Measurements from ENCODE around the gene TAF8. TPM values are rescaled to one million over a fixed set of nuclear protein-coding genes. Genes with fewer than 3 reads are reported as not detected.
"Not testable (repeated sequence)": the region's sequence is repeated elsewhere in the genome, so short reads cannot be mapped to it uniquely, and the experiment has no call there.

The TAF8 gene
- polyA plus RNA-seq, 10 donors: 10.3 to 16.3 (median 14.4) TPM

DNA sequence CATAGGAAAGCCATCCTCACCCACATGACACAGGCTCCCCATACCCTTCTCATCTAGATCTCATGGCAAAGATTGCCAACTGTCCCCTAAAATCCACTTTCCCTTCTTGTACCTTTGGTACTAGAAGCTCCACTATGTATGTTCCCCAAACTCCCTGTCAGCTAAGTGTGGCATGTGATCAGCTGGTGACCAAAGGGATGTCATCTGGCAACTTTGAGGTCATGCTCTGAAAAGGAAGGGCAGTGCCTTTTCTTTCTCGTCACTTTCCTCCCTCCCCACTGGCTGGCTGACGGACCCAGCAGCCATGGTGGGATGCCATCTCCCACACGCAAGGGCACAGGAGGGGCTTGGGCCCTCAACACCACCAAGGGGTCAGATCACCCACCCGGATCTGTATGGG, 23.8 kb upstream of the TAF8 start:
- no peak for DNase-seq

DNA sequence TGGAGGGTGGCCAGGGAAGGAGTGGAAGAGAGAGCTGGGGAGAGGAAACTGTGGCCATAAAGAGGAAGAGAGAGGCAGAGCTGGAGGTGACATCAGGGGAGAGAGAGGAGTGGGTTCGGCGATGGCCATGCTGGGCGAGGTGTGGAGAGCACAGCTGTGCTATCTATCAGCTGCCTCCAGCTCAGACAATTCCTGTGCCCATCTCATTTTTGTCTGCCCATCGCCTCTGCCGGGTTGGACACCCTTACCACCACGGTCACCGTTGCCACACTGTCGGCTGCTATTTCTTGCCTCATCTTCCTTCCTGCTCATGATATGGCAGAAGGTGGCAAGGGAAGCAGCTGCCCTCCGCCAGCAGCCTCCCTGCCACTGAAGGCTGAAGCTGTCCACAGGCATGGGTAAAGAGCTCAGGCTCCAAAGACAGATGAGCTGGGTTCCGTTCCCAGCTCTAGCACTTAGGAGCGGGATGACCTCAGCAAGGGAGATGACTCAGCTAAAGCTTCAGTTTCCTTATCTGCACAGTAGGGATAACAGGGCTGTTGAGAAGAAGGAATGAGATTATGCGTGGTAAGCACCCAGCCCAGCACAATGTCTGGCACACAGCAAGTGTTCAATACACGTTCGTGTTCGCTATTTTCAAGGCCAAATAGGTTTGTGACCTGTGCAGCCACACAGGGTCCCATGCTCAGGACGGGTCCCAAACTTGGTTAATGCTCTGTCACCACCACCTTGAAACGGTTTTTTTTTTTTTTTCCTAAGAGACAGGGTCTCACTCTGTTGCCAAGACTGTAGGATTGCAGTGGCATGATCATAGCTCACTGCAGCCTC, 21.9 kb upstream of the TAF8 start:
- peak in 1 of 3 donors; percentile 49 for DNase-seq

DNA sequence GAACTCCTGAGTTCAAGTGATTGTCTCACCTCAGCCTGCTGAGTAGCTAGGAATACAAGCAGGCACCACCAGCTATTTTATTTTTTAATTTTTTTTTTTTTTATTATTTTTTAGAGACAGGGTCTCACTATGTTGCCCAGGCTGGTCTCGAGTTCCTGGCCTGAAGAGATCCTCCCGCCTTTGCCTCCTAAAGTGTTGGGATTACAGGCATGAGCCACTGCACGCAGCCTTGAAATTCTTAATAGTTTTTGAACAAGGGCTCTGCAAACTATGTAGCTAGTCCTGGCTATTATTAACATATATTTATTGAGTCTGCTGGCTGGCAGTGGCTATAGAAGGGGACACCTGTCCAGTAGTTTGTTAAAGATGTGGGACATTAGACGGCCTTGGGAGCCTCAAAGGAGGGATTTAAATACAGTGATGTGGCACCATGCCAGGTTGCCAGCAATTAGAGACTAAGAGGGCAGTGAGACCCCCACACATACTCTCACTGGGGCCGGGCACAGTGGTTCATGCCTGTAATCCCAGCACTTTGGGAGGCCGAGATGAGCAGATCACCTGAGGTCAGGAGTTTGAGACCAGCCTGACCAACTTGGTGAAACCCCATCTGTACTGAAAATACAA, 21.1 kb upstream of the TAF8 start:
- DNase-seq: no peak

DNA sequence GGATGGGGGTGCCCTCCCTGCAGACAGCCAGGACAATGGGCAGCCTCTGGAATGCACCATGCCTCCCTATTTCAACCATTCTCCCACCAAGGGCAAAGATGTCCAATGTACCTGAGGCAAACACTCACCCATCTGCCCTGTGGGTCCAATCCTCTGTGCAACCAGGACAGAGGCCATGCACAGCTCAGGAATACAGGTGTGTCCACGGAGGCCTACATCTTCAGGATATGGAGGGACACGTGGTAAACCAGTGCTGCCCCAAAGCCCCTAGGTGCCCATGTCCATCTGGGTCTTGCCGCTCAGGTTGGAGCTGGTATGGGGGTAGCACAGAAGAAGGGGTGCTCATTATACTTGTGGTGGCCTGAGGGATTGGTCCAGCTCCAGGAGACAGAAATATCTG, 20.4 kb upstream of the TAF8 start:
- DNase-seq: no peak

DNA sequence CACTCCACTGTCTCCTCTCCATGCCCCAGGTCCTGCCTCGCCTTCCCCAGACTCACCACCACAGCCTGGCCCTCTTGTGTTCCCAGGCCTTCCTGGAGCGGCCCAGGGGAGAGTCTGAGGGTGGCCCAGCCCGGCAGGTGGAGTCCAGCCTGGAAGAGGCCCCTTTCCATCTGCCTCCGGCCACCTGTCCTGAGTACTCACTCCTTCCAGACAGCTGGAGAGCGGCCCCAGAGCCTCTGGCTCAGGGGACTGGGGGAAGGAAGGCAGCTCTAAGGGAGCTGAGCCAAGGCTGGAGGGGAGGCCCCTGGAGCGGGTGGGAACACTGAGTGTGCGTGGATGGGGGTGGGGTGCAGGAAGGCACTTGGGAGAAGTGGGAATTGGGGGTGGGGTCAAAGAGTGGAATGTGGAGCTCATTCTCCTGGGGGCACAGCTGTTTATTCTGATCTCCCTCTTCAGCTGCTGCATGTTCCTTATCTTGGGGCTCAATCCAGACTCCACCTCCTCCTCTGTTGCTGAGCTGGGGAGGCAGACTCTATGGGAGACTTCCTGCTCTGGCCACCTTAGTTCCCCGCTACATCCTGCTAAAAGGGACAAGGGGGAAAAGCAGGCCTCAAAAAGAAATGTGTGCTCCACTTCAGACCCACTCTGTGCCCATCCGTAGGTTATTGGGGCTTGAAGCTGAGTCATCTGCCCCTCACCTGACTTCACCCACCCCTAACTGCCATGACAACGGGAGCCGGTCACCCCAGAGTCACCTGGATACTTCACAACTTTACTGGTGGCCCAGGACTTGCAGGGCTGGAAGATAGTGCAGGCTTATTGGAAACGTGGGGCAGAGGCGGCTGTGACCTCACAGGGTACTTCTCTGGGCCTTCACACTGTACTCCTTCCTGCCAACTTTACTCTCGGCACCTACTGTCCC, 19.5 kb upstream of the TAF8 start:
- DNase-seq: peak; percentile 78 to 95 (median 86)

DNA sequence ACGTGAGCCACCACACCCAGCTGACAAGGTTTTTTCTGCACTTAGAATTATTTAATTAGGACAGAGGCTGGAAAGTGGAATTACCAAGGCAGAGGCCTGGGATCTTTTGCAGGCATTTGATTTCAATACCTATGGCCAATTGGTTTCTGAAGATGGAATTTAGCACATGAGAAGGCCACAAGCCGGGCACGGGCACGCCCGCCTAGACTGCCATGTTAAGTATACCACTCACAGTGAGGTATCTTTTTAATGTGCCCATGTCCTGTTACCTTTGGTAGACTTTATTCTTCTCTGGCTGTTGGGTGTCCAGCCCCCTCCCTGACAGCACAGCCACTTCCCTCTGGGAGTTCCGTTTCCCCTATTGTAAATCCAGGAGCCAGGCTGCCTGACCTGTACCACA, 18.0 kb upstream of the TAF8 start:
- no peak for DNase-seq

DNA sequence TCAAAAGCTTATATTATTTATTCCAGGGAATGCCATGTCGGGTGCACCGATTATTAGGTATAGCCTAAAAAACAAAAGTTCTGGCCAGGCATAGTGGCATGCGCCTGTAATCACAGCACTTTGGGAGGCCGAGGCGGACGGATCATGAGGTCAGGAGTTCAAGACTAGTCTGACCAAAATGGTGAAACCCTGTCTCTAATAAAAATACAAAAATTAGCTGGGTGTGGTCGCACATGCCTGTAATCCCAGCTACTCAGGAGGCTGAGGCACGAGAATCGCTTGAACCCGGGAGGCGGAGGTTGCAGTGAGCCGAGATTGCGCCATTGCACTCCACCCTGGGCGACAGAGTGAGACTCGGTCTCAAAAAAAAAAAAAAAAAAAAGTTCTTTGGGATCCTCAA, 12.7 kb upstream of the TAF8 start:
- not testable (repeated sequence) for DNase-seq

DNA sequence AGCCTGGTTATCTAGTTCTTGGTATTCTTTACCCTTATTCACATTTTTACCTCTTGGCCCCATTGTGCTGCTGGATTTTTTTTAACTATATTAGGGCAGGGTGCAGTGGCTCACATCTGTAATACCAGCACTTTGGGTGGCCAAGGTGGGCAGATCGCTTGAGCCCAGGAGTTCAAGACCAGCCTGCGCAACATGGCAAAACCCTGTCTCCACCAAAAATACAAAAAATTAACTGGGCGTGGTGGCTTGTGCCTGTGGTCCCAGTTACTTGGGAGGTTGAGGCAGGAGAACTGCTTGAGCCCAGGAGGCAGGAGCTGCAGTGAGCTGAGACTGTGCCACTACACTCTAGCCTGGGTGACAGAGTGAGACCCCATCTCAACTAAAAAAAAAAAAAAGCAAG, 12.2 kb upstream of the TAF8 start:
- DNase-seq: no peak

DNA sequence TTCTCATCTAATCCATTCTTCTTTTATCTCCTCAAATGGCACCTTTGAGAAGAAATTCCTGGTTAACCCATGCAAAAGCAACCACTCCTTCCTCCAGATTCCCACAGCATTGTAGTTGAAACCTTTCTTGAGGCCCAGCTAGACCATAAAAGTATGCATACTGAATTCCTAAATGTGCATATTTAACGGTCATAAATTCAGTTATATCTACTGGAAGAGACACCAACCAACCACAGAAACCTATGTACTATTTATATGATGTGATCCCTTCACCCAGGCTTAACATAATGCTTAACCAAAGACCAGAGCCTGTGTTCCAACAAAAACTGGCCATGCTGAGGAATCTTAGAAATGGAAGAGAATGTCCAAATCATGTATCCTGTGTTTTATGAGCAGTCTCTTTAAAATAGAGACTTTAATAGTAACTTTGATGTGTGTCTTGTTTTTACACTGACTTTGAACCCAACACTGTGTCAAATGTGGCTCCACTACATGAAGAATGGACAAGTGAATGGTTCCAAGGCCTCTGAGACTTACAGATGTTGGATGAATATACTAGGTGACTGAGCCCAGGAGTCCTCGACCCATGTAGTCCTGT, 11.4 kb upstream of the TAF8 start:
- DNase-seq: no peak

DNA sequence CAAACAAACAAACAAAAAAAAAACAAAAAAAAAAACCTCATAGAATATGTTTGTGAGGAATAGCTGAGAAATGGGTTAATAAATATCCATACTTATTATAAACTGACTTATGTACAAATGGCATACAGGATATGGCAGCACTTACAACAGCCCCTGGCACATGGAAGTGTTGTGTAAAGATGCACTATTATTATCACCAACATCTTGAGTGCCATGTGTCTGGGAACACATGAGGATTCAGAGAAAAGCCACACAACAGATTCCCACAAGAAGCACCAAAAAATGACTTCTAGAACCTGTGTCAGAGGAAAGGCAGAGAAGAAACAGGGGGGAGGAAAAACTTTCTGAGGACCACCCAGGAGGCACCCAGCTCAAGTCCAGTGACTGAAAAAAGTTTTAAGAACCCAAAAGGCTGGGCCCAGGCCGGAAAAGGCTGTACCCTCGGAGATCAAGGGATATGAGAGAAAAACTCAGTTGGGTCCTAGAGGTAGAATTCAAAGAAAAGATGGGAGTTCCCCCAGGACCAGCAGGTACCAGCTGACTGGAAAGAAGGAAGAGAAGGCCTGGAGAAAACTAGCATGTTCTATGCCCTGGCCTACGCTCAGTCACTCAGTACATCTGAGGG, 9.4 kb upstream of the TAF8 start:
- DNase-seq: no peak

DNA sequence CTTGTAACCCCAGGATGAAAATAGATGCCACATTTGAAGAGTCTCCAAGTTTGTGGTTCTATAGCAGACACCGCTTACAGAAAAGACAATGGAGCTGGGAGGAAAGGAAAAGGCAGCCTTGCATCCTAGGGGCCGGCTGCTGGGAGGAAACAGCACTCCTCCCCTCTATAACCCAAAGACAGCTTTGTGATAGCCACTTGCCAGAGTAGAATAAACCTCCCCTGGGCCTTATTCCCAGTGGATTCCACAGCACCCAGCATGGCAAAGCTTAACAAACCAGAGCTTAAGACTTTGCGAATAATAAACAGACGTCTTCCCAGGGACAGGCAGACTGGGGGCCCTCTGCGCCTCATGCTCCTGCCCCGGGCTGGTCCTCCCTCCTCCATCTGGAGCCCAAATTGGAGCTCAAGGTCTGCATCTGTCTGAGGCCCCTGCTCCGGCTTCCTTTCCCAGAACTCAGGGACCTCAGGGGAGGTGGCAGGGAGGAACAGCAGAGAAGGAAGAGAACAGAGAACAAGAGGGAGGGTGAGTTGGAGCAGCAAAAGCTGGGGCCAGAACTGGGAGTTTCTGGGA, 8.8 kb upstream of the TAF8 start:
- DNase-seq: peak in 2 of 3 donors; percentile 66 to 88

DNA sequence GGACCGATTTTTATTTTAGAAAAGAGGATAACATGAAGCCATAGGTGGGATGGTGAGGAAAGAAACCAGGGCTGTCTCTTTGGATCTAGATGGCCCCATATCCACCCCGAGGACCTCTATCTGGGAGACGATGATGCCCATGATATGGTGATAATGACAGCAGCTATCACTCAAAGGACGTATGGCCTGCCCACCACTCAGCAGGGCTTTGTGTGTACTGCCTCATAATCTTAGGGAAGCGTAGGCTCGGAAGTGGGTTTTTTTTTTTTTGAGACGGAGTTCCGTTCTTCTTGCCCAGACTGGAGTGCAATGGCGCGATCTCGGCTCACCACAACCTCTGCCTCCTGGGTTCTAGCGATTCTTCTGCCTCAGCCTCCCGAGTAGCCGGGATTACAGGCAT, 8.2 kb upstream of the TAF8 start:
- no peak for DNase-seq

DNA sequence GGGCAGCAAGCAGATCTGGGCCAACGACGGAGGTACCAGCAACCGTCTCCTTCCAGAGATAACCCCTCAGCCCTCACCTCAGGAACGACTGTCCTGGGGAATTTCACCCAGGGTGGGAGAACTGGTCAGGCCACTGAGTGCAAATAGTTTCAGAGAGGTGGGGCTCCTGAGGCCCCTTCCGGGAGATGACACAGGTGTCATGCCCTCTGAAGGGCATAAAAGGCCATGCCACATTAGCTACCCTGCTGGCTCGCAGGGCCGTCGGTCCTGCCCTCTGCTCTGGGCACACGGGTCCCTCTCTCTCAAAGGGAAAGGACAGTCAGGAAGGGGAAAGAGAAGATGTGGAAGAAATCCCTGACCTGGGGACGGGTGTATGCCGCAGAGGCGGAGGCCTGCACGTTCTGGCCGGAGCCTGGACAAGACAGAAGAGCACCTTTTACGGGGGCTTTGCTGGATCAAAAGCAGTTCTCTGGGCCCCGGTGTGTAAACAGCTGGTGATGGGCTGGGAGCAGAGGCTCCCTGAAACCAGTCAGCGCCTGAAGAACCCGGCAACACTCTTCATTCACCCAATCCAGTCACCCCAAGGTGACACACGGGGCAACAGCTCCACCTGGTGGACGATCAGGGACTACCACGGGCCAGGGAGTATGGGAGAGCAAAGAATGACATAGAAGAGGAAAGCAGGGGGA, 6.4 kb upstream of the TAF8 start:
- peak; percentile 86 to 94 (median 91) for DNase-seq

DNA sequence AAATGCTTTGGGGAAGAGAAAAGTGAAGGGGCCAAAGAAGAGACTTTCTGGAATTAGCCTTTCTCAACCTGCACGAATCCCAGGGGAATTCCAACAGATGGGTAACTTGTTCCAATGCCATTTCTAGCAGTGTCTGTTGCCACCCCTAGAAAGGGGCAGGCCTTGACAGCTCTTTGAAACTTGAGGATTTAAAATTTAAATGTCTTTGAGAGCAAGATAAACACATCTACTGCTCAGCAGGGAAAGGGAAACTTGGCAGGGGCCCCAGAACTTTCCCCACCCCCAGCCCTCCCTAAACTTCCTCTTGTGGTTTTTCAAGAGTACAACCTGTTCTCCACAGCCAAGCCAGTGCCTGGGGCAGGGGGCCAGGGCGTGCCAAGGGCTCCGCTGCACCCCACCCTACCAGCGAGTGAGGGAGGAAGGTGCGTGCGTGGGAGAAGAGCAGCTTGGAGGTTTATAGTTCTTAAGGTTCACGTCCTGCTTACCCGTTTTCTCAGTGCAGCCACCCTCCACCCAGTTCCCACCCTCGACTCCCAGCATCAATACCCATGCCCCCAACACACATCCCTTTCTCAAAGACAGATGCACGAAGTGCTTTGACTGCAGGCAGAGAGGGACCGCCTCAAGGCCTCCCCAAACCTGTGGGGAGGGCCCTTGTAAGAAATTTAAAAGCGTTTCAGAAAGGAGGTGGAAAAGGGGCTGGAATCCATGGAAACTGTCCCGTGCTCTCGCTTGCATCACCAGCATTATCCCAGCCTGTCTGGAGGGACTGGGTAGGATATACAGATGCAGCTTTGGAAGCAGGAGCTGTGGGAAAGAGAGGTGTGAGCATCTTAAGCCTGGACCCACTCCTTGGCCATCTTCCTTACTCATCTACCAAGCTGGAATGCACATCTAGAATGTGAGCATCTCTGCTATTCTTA, 4.5 kb upstream of the TAF8 start:
- DNase-seq: peak; percentile 49 to 86 (median 71)

DNA sequence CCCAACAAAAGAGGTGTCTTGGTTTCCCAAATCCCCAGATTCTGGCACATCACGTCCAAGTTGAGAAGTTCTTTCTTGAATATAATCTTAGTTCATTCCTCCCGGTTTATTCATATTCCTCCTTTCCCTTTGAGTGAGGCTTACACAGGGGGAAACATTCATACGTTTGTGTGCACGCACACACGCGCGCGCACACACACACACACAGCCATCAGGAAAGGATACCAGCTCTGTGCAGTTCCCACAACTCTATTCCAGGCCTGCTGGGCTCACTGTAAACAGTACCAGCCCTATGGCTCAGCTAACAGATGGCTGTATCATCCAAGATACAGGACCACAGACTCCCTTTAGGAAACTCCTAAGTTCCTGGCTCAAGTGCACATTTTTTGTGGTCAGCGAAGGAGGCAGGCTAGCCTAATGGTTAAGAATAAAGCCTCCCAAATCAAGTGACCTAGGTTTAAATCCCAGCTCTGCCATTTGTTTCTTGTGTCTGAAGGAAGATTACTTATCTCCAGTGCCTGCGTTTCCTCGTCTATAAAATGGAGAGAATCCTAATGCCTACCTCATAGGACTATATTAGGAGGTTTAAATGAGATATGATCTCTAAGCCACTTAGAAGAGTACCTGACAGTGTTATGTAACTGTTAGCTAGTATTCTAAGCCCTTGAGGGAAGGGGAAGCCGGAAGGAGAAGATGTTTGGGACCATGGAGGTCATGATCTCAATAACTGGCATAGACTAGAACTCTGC, 3.7 kb upstream of the TAF8 start:
- no peak for DNase-seq

DNA sequence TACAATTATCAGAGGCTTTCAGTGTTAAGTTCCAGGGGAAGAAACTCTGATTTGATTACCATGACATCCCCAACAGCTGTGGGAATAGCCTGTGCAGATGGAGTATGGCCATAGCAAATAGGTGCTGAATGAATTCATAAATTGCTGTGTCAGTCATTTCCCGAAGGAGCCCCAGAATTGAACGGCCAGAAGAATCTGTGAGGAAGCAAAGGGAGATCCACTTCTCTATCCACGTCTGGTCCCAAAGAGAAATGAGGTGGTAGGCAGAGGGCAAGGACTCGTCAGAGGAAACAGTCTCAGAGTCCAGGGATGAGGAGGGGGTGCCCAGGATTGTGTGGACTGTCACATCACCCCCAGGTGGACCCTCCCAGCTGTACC, 3.1 kb upstream of the TAF8 start:
- DNase-seq: no peak

DNA sequence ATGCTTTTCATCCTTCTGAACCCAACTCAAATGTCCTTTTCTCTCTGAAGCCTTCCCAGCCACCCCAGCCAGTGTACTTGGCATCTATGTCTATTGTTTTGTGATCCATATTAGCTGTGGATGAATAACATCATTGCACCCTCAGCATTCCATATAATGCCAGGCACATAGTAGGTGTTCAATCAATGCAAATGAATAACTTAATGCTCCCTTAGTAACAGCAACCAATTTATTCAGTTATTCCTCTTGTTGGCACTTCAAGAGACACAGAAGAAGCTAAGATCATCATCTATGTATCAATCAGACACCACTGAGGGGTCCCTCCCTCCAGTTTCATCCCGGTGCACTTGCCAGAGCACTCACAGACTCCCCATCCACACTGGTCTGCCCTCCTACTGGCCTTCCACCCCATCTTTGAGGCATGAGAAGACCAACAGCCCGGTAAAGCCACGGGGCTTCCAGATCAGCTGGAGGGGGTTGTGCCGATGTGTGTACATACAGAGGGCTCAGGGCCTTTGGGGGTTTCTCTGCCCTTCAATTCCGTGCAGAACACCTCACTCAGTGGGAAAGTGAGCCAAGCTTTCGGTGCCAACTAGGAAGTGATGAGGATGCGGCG, 2.4 kb upstream of the TAF8 start:
- DNase-seq: peak in 1 of 3 donors; percentile 45

All from muscle of back (tissue), 11 donors.